ENCODE results near the gene POSTN. TPM values are rescaled to one million over a fixed set of nuclear protein-coding genes. Genes with fewer than 3 reads are reported as not detected.
"Not testable (repeated sequence)": the region's sequence is repeated elsewhere in the genome, so short reads cannot be mapped to it uniquely, and the experiment has no call there.

POSTN gene
- total RNA-seq, 4 donors from 2014 or later, result 67.9 to 778 (median 76.4) TPM

DNA sequence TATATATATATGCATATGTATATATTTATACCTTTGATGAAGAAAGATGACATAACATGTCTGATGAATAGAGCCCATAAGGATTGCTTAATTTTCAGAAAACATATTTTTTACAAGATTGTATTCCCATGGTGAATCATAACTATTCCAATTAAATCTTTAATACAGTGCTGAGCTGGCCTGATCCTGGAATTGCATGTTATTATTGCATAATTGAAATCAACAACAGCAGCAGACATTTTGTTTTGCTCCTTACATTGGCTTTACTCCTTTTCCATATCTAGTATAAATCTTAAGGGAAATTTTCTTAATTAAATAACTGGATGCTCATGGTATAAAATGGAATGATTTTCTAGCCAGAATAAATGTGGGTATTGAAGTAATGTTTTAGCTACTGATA lies 22.0 kb downstream of the POSTN start:
- Histone ChIP-seq H3K9me3 (no peaks in the 10 kb centered on the region), H3K27me3 (no peaks in the 10 kb centered on the region), H3K4me1 (no peaks in the 10 kb centered on the region), H3K4me3 (no peak overlapping the region), H3K27ac (no peak overlapping the region), H3K36me3 (no peaks in the 10 kb centered on the region)
- intact Hi-C loops (cut with DNase I; ENCODE audit: low total_unique reads), result no loop called here
- no peak for TF ChIP-seq POLR2A (IDR thresholded peaks at IDR 0.05)
- TF ChIP-seq, protein P1, sequence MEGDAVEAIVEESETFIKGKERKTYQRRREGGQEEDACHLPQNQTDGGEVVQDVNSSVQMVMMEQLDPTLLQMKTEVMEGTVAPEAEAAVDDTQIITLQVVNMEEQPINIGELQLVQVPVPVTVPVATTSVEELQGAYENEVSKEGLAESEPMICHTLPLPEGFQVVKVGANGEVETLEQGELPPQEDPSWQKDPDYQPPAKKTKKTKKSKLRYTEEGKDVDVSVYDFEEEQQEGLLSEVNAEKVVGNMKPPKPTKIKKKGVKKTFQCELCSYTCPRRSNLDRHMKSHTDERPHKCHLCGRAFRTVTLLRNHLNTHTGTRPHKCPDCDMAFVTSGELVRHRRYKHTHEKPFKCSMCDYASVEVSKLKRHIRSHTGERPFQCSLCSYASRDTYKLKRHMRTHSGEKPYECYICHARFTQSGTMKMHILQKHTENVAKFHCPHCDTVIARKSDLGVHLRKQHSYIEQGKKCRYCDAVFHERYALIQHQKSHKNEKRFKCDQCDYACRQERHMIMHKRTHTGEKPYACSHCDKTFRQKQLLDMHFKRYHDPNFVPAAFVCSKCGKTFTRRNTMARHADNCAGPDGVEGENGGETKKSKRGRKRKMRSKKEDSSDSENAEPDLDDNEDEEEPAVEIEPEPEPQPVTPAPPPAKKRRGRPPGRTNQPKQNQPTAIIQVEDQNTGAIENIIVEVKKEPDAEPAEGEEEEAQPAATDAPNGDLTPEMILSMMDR (IDR thresholded peaks at IDR 0.05), result no peak
- DNase-seq, result no peak

DNA sequence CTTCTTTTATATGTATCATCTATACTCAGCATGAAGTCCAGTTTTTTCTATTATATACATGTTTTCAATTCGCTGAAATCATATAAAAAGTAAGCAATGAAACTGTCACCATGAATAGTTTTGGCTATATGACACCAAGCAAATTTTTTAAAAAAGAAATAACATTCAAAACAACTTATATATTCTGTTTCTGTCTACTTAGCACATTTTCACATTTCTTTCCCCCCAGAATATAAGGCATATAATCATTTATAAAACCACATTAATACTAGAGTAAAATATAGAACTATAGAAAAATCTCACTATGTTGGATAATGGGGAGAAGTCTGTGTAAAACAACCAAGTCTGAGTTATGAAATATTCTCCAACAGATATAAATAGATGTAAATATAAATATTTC lies 33.1 kb downstream of the POSTN start:
- no peaks in the 10 kb centered on the region for H3K27me3 ChIP-seq
- no peak overlapping the region for H3K4me3 ChIP-seq
- H3K9me3 ChIP-seq, result no peaks in the 10 kb centered on the region
- H3K4me1 ChIP-seq, result no peaks in the 10 kb centered on the region
- TF ChIP-seq POLR2A (IDR thresholded peaks at IDR 0.05), result no peak
- TF ChIP-seq, protein P1 (IDR thresholded peaks at IDR 0.05), result no peak
- no peak for DNase-seq
- H3K27ac ChIP-seq, result no peak overlapping the region
- intact Hi-C loops (cut with DNase I; ENCODE audit: low total_unique reads), result no loop called here
- H3K36me3 ChIP-seq, result no peaks in the 10 kb centered on the region

DNA sequence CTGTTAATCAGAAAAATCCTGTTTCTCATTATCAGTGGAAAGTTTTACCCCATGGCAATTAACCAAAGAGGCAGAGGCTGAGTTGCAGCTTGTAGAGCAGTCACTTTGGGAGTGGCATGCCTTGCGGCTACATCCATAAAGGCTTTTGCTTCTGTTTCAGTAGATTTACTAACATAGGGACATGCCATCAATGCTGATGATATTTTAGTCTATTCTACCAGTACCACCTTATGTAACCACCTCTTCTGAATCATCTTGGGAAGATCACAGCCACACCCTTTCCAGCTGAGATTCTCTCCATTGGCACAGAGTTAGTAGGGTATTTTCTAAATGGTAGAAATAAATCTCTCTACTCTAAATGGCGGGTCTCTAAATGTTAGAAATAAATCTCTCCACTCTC lies 37.5 kb downstream of the POSTN start:
- no peak overlapping the region for H3K27ac ChIP-seq
- no peak overlapping the region for H3K4me3 ChIP-seq
- intact Hi-C loops (cut with DNase I; ENCODE audit: low total_unique reads), result no loop called here
- no peaks in the 10 kb centered on the region for H3K4me1 ChIP-seq
- no peaks in the 10 kb centered on the region for H3K36me3 ChIP-seq
- no peak for DNase-seq
- H3K27me3 ChIP-seq, result no peaks in the 10 kb centered on the region
- no peaks in the 10 kb centered on the region for H3K9me3 ChIP-seq
- TF ChIP-seq POLR2A (IDR thresholded peaks at IDR 0.05), result no peak
- TF ChIP-seq, protein P1 (IDR thresholded peaks at IDR 0.05), result no peak

DNA sequence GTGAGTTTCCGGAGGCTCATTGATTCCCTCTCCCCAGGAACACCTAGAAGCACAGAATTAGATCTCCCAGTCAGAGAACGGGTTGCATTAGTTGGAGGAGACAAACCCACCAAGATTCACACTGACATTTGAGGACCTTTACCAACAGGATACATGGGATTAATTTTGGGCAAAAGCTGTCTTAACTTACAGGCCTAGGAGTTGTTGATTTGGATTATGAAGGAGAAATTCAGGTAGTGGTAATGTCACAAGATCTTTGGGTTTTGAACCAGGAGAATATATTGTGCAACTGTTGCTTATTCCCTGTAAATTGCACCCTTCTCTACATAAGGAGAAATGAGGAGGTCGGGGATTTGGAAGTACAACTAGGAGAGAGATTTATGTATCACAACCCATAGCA lies 38.0 kb downstream of the POSTN start:
- intact Hi-C loops (cut with DNase I; ENCODE audit: low total_unique reads), result no loop called here
- TF ChIP-seq POLR2A (IDR thresholded peaks at IDR 0.05), result no peak
- TF ChIP-seq, protein P1 (IDR thresholded peaks at IDR 0.05), result no peak
- Histone ChIP-seq H3K4me3 (no peak overlapping the region), H3K27ac (no peak overlapping the region), H3K9me3 (no peaks in the 10 kb centered on the region), H3K36me3 (no peaks in the 10 kb centered on the region), H3K27me3 (no peaks in the 10 kb centered on the region), H3K4me1 (no peaks in the 10 kb centered on the region)
- DNase-seq, result no peak

DNA sequence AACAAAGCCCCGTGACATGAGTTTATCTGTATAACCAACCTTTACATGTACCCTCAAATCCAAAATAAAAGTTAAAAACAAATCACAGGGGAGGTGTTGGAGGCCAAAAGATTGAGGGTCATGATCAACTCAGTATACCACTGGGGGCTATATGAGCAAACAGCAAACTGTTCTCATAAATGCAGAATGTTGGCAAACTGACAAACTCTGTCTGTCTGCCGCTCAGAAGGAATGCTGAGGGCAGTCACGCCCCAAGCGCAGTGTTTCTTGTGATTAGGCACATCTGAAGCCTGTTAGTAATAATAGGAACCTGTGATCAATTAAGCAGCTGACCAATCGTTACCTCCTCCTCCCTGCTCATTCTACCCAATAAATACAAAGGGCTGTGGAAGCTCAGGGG lies 39.8 kb downstream of the POSTN start:
- intact Hi-C loops (cut with DNase I; ENCODE audit: low total_unique reads); H3K4me1 ChIP-seq; H3K9me3 ChIP-seq; DNase-seq; H3K4me3 ChIP-seq; H3K36me3 ChIP-seq; H3K27ac ChIP-seq; H3K27me3 ChIP-seq: not testable (repeated sequence)

DNA sequence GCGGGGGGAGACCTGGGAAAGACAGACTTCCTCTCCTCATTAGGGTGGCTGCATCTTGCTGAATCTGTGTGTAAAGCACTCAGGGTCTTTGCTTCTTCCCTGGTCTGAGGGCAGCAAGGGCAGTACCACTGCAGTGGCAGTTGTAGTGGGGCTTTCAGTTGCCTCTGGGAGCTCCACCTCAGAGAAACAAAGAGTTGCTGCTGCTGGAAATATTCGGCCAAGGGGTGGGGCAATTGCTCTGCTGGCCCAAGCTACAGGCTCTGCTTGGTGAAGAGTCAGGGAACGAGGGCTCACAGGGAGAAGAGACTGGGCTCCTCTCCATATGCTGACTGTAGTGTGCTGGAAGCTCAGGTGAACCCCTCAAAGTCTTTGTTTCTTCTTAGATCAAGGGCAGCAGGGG lies 52.5 kb downstream of the POSTN start:
- no peak for DNase-seq
- H3K9me3 ChIP-seq, result no peaks in the 10 kb centered on the region
- no peaks in the 10 kb centered on the region for H3K27me3 ChIP-seq
- no peaks in the 10 kb centered on the region for H3K36me3 ChIP-seq
- H3K4me1 ChIP-seq, result no peaks in the 10 kb centered on the region
- TF ChIP-seq, protein P1 (IDR thresholded peaks at IDR 0.05), result no peak
- no peak for TF ChIP-seq POLR2A (IDR thresholded peaks at IDR 0.05)
- H3K4me3 ChIP-seq, result no peak overlapping the region
- no peak overlapping the region for H3K27ac ChIP-seq
- intact Hi-C loops (cut with DNase I; ENCODE audit: low total_unique reads), result no loop called here
